ENCODE data around the gene TMEM82. TPM values are rescaled to one million over a fixed set of nuclear protein-coding genes. Genes with fewer than 3 reads are reported as not detected.
A peak's percentile ranks its signal among the peaks of the same experiment; 100 is the strongest.
"Not testable (repeated sequence)": the region's sequence is repeated elsewhere in the genome, so short reads cannot be mapped to it uniquely, and the experiment has no call there.

The TMEM82 gene
- not detected in 2 replicates for total RNA-seq

GRCh38 chr1:15742339-15742801, at the start of gene TMEM82:
TMEM82 (plus strand) TSS chr1:15742499; CDS start chr1:15742560, 61 bp downstream.
- DNase-seq (ENCODE audit: low read depth), result no peak
- no peak for TF ChIP-seq CTCF (IDR thresholded peaks at IDR 0.05; ENCODE audit: insufficient read depth, low read depth, low read length)
- H3K4me3 ChIP-seq (ENCODE audit: low read depth, low read length), result no peak within 1 kb of the TSS

GRCh38 chr1:15693371-15693770, 48.9 kb upstream of the TMEM82 start:
- no peak overlapping the region for H3K4me3 ChIP-seq (ENCODE audit: low read depth, low read length)
- DNase-seq (ENCODE audit: low read depth), result no peak
- TF ChIP-seq CTCF (IDR thresholded peaks at IDR 0.05; ENCODE audit: insufficient read depth, low read depth, low read length), result no peak

GRCh38 chr1:15696956-15697521, 45.3 kb upstream of the TMEM82 start:
- no peak for TF ChIP-seq CTCF (IDR thresholded peaks at IDR 0.05; ENCODE audit: insufficient read depth, low read depth, low read length)
- no peak for DNase-seq (ENCODE audit: low read depth)
- H3K4me3 ChIP-seq (ENCODE audit: low read depth, low read length), result no peak overlapping the region

GRCh38 chr1:15698201-15698600, 44.1 kb upstream of the TMEM82 start:
- no peak overlapping the region for H3K4me3 ChIP-seq (ENCODE audit: low read depth, low read length)
- no peak for DNase-seq (ENCODE audit: low read depth)
- no peak for TF ChIP-seq CTCF (IDR thresholded peaks at IDR 0.05; ENCODE audit: insufficient read depth, low read depth, low read length)

GRCh38 chr1:15699321-15699720, 43.0 kb upstream of the TMEM82 start:
- not testable (repeated sequence) for H3K4me3 ChIP-seq (ENCODE audit: low read depth, low read length); DNase-seq (ENCODE audit: low read depth)

- peak; percentile 46 for DNase-seq (ENCODE audit: low read depth)
- no peak overlapping the region for H3K4me3 ChIP-seq (ENCODE audit: low read depth, low read length)
- TF ChIP-seq CTCF (IDR thresholded peaks at IDR 0.05; ENCODE audit: insufficient read depth, low read depth, low read length), result no peak
Observed at GRCh38 chr1:15700508-15700907, 41.8 kb upstream of the TMEM82 start.

- TF ChIP-seq CTCF (IDR thresholded peaks at IDR 0.05; ENCODE audit: insufficient read depth, low read depth, low read length), result no peak
- no peak for DNase-seq (ENCODE audit: low read depth)
- H3K4me3 ChIP-seq (ENCODE audit: low read depth, low read length), result no peak overlapping the region
Observed at GRCh38 chr1:15701784-15702183, 40.5 kb upstream of the TMEM82 start.
